HEK293T (cell line): Measurements from ENCODE around the gene NINJ2.

Experiments
- ARNT ChIP-seq: fragments of 450-650 bp; IDR thresholded peaks from 2 replicates; pipeline ENCODE4 v1.6.1; 2017; ENCODE audit warnings: mild to moderate bottlenecking
- BHLHE40 ChIP-seq: fragments of 450-650 bp; IDR thresholded peaks from 2 replicates; pipeline ENCODE4 v1.6.1; 2016; ENCODE audit warnings: mild to moderate bottlenecking, moderate library complexity, borderline replicate concordance
- CTBP1 ChIP-seq: fragments of 450-650 bp; IDR thresholded peaks from 2 replicates; pipeline ENCODE4 v1.6.1; 2016; ENCODE audit warnings: borderline replicate concordance
- ELF4 ChIP-seq: fragments of 450-650 bp; IDR thresholded peaks from 2 replicates; pipeline ENCODE4 v1.6.1; 2017; ENCODE audit warnings: antibody characterized with exemption
- FOXA1 ChIP-seq: fragments of 450-650 bp; IDR thresholded peaks from 2 replicates; pipeline ENCODE4 v1.6.1; 2016; ENCODE audit warnings: mild to moderate bottlenecking
- FOXK2 ChIP-seq: fragments of 450-650 bp; IDR thresholded peaks from 2 replicates; pipeline ENCODE4 v1.6.1; 2016; ENCODE audit warnings: mild to moderate bottlenecking
- FOXM1 ChIP-seq: fragments of 450-650 bp; IDR thresholded peaks from 2 replicates; pipeline ENCODE4 v1.6.1; 2017; ENCODE audit warnings: mild to moderate bottlenecking, borderline replicate concordance
- NFRKB ChIP-seq: fragments of 450-650 bp; IDR thresholded peaks from 2 replicates; pipeline ENCODE4 v1.6.1; 2016; ENCODE audit warnings: mild to moderate bottlenecking, moderate library complexity
- PKNOX1 ChIP-seq: fragments of 450-650 bp; IDR thresholded peaks from 2 replicates; pipeline ENCODE4 v1.6.1; 2016
- SUZ12 ChIP-seq: fragments of 450-650 bp; IDR thresholded peaks from 2 replicates; pipeline ENCODE4 v1.6.1; 2016; ENCODE audit warnings: mild to moderate bottlenecking
- TARDBP ChIP-seq: fragments of 450-650 bp; IDR thresholded peaks from 2 replicates; pipeline ENCODE4 v1.6.1; 2016
- ZNF384 ChIP-seq: fragments of 450-650 bp; IDR thresholded peaks from 2 replicates; pipeline ENCODE4 v1.6.1; 2016

DNA sequence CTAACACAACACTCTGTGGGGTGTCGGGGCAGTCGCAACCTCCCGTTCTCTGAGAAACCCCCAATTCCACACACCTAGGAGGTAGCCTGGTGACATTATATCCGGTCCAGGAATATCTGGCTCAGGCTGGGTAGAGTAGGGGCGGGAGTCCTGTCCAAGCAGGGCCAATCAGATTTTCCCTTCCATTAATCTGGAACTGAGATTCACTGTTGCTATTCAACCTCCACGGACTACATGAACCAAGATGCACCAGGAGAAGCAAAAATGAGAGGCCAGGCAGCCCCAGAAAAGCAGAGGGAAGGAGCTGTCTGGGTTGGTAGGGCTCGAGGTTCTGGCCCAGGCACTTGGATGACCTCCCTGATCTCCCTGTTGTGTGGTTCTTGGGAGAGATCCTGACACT lies 51.0 kb downstream of the NINJ2 start:
- no peak for TF ChIP-seq ARNT
- TF ChIP-seq BHLHE40 = no peak
- no peak for TF ChIP-seq FOXA1
- no peak for TF ChIP-seq ELF4
- no peak for TF ChIP-seq FOXK2
- no peak for TF ChIP-seq NFRKB
- no peak for TF ChIP-seq FOXM1
- no peak for TF ChIP-seq TARDBP
- no peak for TF ChIP-seq ZNF384
- TF ChIP-seq PKNOX1 = no peak
- TF ChIP-seq SUZ12 = no peak
- no peak for TF ChIP-seq CTBP1
